OCI-LY7 (cell line): ENCODE data around the gene MVK.

Experiments used
- EZH2phosphoT487 ChIP-seq: fragments of 200-600 bp; sonication (generic); IDR thresholded peaks from 2 replicates; pipeline ENCODE4 v1.6.1; 2018; ENCODE audit warnings: low read depth, borderline replicate concordance, mild to moderate bottlenecking, mixed run types, antibody characterized with exemption, low read length, moderate library complexity, mixed read lengths
- TF ChIP-seq, protein P1 (sequence below): fragments of 200-600 bp; sonication (generic); conservative IDR thresholded peaks from 2 replicates; pipeline ENCODE4 v1.5.1; 2014; ENCODE audit warnings: mild to moderate bottlenecking, antibody characterized with exemption, low read length, moderate library complexity, mixed read lengths

DNA sequence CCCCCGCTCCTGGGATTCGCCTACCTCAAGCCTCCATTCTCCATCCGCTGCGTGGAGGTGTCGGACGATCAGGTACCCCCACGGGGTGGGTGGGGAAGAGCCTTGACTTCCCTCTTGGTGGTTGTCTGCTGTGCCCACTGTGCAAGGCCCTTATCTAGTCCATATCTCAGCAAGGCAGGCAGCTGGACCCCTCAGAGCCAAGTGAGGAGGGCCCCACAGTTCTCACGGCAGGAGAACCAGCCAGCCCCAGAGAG lies 40.2 kb upstream of the MVK start:
- TF ChIP-seq, protein P1, sequence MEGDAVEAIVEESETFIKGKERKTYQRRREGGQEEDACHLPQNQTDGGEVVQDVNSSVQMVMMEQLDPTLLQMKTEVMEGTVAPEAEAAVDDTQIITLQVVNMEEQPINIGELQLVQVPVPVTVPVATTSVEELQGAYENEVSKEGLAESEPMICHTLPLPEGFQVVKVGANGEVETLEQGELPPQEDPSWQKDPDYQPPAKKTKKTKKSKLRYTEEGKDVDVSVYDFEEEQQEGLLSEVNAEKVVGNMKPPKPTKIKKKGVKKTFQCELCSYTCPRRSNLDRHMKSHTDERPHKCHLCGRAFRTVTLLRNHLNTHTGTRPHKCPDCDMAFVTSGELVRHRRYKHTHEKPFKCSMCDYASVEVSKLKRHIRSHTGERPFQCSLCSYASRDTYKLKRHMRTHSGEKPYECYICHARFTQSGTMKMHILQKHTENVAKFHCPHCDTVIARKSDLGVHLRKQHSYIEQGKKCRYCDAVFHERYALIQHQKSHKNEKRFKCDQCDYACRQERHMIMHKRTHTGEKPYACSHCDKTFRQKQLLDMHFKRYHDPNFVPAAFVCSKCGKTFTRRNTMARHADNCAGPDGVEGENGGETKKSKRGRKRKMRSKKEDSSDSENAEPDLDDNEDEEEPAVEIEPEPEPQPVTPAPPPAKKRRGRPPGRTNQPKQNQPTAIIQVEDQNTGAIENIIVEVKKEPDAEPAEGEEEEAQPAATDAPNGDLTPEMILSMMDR: no peak
- no peak for TF ChIP-seq EZH2phosphoT487
